ENCODE data around the gene RASA3.

Gene RASA3

GRCh38 chr13:114108894-114109293 lies 23.5 kb downstream of the RASA3 start:
- H3K36me3 ChIP-seq (replicated peaks; ENCODE audit: low read depth, low read length) = no peaks in the 10 kb centered on the region
- H3K4me3 ChIP-seq (ENCODE audit: low read length) = no peak overlapping the region
- H3K9me3 ChIP-seq (ENCODE audit: insufficient read depth, low read length) = no peaks in the 10 kb centered on the region
- no peaks in the 10 kb centered on the region for H3K79me2 ChIP-seq (ENCODE audit: low read length)
- no peaks in the 10 kb centered on the region for H4K20me1 ChIP-seq (ENCODE audit: insufficient read depth, low read length)
- no peaks in the 10 kb centered on the region for H3K27me3 ChIP-seq (ENCODE audit: low read depth, low read length)
- no peak for TF ChIP-seq EZH2phosphoT487 (IDR thresholded peaks at IDR 0.05; ENCODE audit: low read depth)
- TF ChIP-seq CTCF (IDR thresholded peaks at IDR 0.05; ENCODE audit: low read depth, low read length) = no peak
- no peak overlapping the region for H3K9ac ChIP-seq (ENCODE audit: low read length)
- H3K27ac ChIP-seq (ENCODE audit: low read length) = no peak overlapping the region
- H3K4me1 ChIP-seq (ENCODE audit: low read length) = no peaks in the 10 kb centered on the region
- H2AFZ ChIP-seq (ENCODE audit: low read depth, low read length) = no peak overlapping the region
- H3K4me2 ChIP-seq (ENCODE audit: low read length) = no peak overlapping the region

GRCh38 chr13:114108141-114108761 lies 24.2 kb downstream of the RASA3 start:
- no peaks in the 10 kb centered on the region for H3K36me3 ChIP-seq (replicated peaks; ENCODE audit: low read depth, low read length)
- no peaks in the 10 kb centered on the region for H3K9me3 ChIP-seq (ENCODE audit: insufficient read depth, low read length)
- H2AFZ ChIP-seq (ENCODE audit: low read depth, low read length) = no peak overlapping the region
- H3K4me1 ChIP-seq (ENCODE audit: low read length) = no peaks in the 10 kb centered on the region
- no peaks in the 10 kb centered on the region for H3K27me3 ChIP-seq (ENCODE audit: low read depth, low read length)
- no peak overlapping the region for H3K4me2 ChIP-seq (ENCODE audit: low read length)
- no peaks in the 10 kb centered on the region for H3K79me2 ChIP-seq (ENCODE audit: low read length)
- no peaks in the 10 kb centered on the region for H4K20me1 ChIP-seq (ENCODE audit: insufficient read depth, low read length)
- no peak for TF ChIP-seq EZH2phosphoT487 (IDR thresholded peaks at IDR 0.05; ENCODE audit: low read depth)
- no peak for TF ChIP-seq CTCF (IDR thresholded peaks at IDR 0.05; ENCODE audit: low read depth, low read length)
- H3K9ac ChIP-seq (ENCODE audit: low read length) = no peak overlapping the region
- H3K4me3 ChIP-seq (ENCODE audit: low read length) = no peak overlapping the region
- H3K27ac ChIP-seq (ENCODE audit: low read length) = no peak overlapping the region

- no peaks in the 10 kb centered on the region for H3K4me1 ChIP-seq (ENCODE audit: low read length)
- H3K27ac ChIP-seq (ENCODE audit: low read length) = no peak overlapping the region
- no peak overlapping the region for H3K9ac ChIP-seq (ENCODE audit: low read length)
- H2AFZ ChIP-seq (ENCODE audit: low read depth, low read length) = no peak overlapping the region
- no peaks in the 10 kb centered on the region for H3K27me3 ChIP-seq (ENCODE audit: low read depth, low read length)
- H4K20me1 ChIP-seq (ENCODE audit: insufficient read depth, low read length) = no peaks in the 10 kb centered on the region
- TF ChIP-seq CTCF (IDR thresholded peaks at IDR 0.05; ENCODE audit: low read depth, low read length) = no peak
- TF ChIP-seq EZH2phosphoT487 (IDR thresholded peaks at IDR 0.05; ENCODE audit: low read depth) = no peak
- no peak overlapping the region for H3K4me3 ChIP-seq (ENCODE audit: low read length)
- H3K9me3 ChIP-seq (ENCODE audit: insufficient read depth, low read length) = no peaks in the 10 kb centered on the region
- H3K4me2 ChIP-seq (ENCODE audit: low read length) = no peak overlapping the region
- H3K79me2 ChIP-seq (ENCODE audit: low read length) = no peaks in the 10 kb centered on the region
- H3K36me3 ChIP-seq (replicated peaks; ENCODE audit: low read depth, low read length) = no peaks in the 10 kb centered on the region
These were observed 24.7 kb downstream of the RASA3 start for GRCh38 chr13:114107686-114108081.

DNA sequence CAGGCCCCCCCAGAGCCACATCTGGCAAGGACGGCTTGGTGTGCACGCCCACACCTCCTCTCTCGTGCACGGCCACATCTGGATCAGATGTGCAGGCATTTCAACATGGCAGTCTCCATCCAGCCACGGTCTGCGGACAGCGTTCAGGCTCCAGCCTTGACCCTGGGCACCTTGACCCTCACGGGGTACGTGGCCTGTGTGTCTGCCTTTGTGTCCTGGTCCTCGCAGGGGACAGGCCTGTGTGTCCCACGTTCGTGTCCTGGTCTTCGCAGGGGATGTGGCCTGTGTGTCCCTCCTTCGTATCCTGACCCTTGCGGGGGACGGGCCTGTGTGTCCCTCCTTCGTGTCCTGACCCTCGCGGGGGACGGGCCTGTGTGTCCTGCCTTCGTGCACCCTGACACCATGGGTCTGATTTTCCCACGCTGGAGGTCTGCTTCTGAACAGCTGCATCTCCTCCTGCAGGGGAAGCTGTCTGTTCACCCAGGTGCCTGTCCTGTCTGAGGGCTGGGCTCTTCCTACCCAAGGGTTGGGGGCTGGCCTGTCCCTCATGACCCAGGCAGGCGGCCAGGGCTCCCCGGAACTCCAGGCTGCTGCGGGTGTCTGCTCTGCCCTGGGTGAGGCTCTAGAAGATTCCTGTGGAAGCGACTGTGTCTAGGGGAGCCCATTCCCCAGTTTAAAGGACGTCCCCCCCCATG lies 25.3 kb downstream of the RASA3 start:
- no peaks in the 10 kb centered on the region for H3K27me3 ChIP-seq (ENCODE audit: low read depth, low read length)
- no peak overlapping the region for H3K9ac ChIP-seq (ENCODE audit: low read length)
- no peaks in the 10 kb centered on the region for H3K79me2 ChIP-seq (ENCODE audit: low read length)
- H3K36me3 ChIP-seq (replicated peaks; ENCODE audit: low read depth, low read length) = no peaks in the 10 kb centered on the region
- H2AFZ ChIP-seq (ENCODE audit: low read depth, low read length) = no peak overlapping the region
- H3K4me3 ChIP-seq (ENCODE audit: low read length) = no peak overlapping the region
- H3K27ac ChIP-seq (ENCODE audit: low read length) = no peak overlapping the region
- H3K4me2 ChIP-seq (ENCODE audit: low read length) = no peak overlapping the region
- no peaks in the 10 kb centered on the region for H3K9me3 ChIP-seq (ENCODE audit: insufficient read depth, low read length)
- H3K4me1 ChIP-seq (ENCODE audit: low read length) = no peaks in the 10 kb centered on the region
- no peak for TF ChIP-seq CTCF (IDR thresholded peaks at IDR 0.05; ENCODE audit: low read depth, low read length)
- TF ChIP-seq EZH2phosphoT487 (IDR thresholded peaks at IDR 0.05; ENCODE audit: low read depth) = no peak
- H4K20me1 ChIP-seq (ENCODE audit: insufficient read depth, low read length) = no peaks in the 10 kb centered on the region

All from OCI-LY3 (cell line).